ENCODE measurements around the gene FGD4. TPM values are rescaled to one million over a fixed set of nuclear protein-coding genes. Genes with fewer than 3 reads are reported as not detected.

FGD4 gene
- total RNA-seq, 1 experiment from 2014 or later, result 31.6 TPM

GRCh38 chr12:32450363-32450762 lies 51.0 kb downstream of the FGD4 start:
- POLR2A ChIA-PET, result no interaction called here
- CTCF ChIA-PET, result no interaction called here
- no peaks in the 10 kb centered on the region for H3K27me3 Mint-ChIP-seq (ENCODE audit: insufficient read depth, unreplicated experiment)
- H3K9me3 Mint-ChIP-seq (ENCODE audit: unreplicated experiment), result no peaks in the 10 kb centered on the region
- BruUV-seq (replicated peaks), result no TSS peak
- no peak overlapping the region for H3K4me3 ChIP-seq (ENCODE audit: low read depth, low read length)
- intact Hi-C loops (cut with micrococcal nuclease; ENCODE audit: unreplicated experiment), result loop anchor here (10.0 kb wide), 1 partner anchor 304 kb away; the partner anchor contains the start of gene YARS2
- H3K36me3 Mint-ChIP-seq (ENCODE audit: insufficient read depth, unreplicated experiment), result peaks cover 19% of the 10 kb centered on the region
- no peaks in the 10 kb centered on the region for H3K9me3 ChIP-seq
- peaks cover 67% of the 10 kb centered on the region for H3K4me1 Mint-ChIP-seq (ENCODE audit: low read depth, unreplicated experiment)
- no peaks in the 10 kb centered on the region for H3K27me3 ChIP-seq (replicated peaks; ENCODE audit: control insufficient read depth, insufficient read depth, low read length)
- no peak for TF ChIP-seq CTCF (IDR thresholded peaks at IDR 0.05; ENCODE audit: insufficient read depth in 1 of 2, low read depth in 1 of 2, low read length in 1 of 2, severe bottlenecking in 1 of 2, unreplicated experiment in 1 of 2)
- peaks cover 73% of the 10 kb centered on the region for H3K4me1 ChIP-seq
- no peaks in the 10 kb centered on the region for H3K36me3 ChIP-seq (ENCODE audit: control insufficient read depth, insufficient read depth, low read length)
- no peak overlapping the region for H3K4me3 Mint-ChIP-seq (ENCODE audit: unreplicated experiment)
- peak overlapping the region; percentile 50 for H3K27ac Mint-ChIP-seq (ENCODE audit: unreplicated experiment)
- no peak for DNase-seq

- Histone ChIP-seq H3K27me3 (replicated peaks; ENCODE audit: control insufficient read depth, insufficient read depth, low read length) (no peaks in the 10 kb centered on the region), H3K4me3 (ENCODE audit: low read depth, low read length) (no peak overlapping the region), H3K9me3 (no peaks in the 10 kb centered on the region), H3K36me3 (ENCODE audit: control insufficient read depth, insufficient read depth, low read length) (no peaks in the 10 kb centered on the region), H3K4me1 (peaks cover 73% of the 10 kb centered on the region)
- ChIA-PET CTCF (no interaction called here), POLR2A (no interaction called here)
- TF ChIP-seq CTCF (IDR thresholded peaks at IDR 0.05; ENCODE audit: insufficient read depth in 1 of 2, low read depth in 1 of 2, low read length in 1 of 2, severe bottlenecking in 1 of 2, unreplicated experiment in 1 of 2), result no peak
- Mint-ChIP-seq H3K4me1 (ENCODE audit: low read depth, unreplicated experiment) (peaks cover 68% of the 10 kb centered on the region), H3K36me3 (ENCODE audit: insufficient read depth, unreplicated experiment) (peaks cover 19% of the 10 kb centered on the region), H3K27me3 (ENCODE audit: insufficient read depth, unreplicated experiment) (no peaks in the 10 kb centered on the region), H3K4me3 (ENCODE audit: unreplicated experiment) (no peak overlapping the region), H3K27ac (ENCODE audit: unreplicated experiment) (peak overlapping the region; percentile 50), H3K9me3 (ENCODE audit: unreplicated experiment) (no peaks in the 10 kb centered on the region)
- no TSS peak for BruUV-seq (replicated peaks)
- no peak for DNase-seq
- intact Hi-C loops (cut with micrococcal nuclease; ENCODE audit: unreplicated experiment), result loop anchor here (10.0 kb wide), 1 partner anchor 304 kb away; the partner anchor contains the start of gene YARS2
These were observed 51.4 kb downstream of the FGD4 start for GRCh38 chr12:32450768-32451167.

GRCh38 chr12:32451816-32452215 lies 52.5 kb downstream of the FGD4 start:
- H3K36me3 Mint-ChIP-seq (ENCODE audit: insufficient read depth, unreplicated experiment), result peaks cover 19% of the 10 kb centered on the region
- H3K36me3 ChIP-seq (ENCODE audit: control insufficient read depth, insufficient read depth, low read length), result no peaks in the 10 kb centered on the region
- H3K27me3 ChIP-seq (replicated peaks; ENCODE audit: control insufficient read depth, insufficient read depth, low read length), result no peaks in the 10 kb centered on the region
- BruUV-seq (replicated peaks), result no TSS peak
- H3K27ac Mint-ChIP-seq (ENCODE audit: unreplicated experiment), result peak overlapping the region; percentile 33
- TF ChIP-seq CTCF (IDR thresholded peaks at IDR 0.05; ENCODE audit: insufficient read depth in 1 of 2, low read depth in 1 of 2, low read length in 1 of 2, severe bottlenecking in 1 of 2, unreplicated experiment in 1 of 2), result no peak
- H3K27me3 Mint-ChIP-seq (ENCODE audit: insufficient read depth, unreplicated experiment), result no peaks in the 10 kb centered on the region
- ChIA-PET CTCF (interaction anchor here (0.7 kb wide), 1 partner anchor 41 kb away, joined by 3 read pairs; no protein-coding TSS in a partner anchor), POLR2A (no interaction called here)
- no peak overlapping the region for H3K4me3 ChIP-seq (ENCODE audit: low read depth, low read length)
- H3K4me1 Mint-ChIP-seq (ENCODE audit: low read depth, unreplicated experiment), result peaks cover 68% of the 10 kb centered on the region
- no peak overlapping the region for H3K4me3 Mint-ChIP-seq (ENCODE audit: unreplicated experiment)
- peaks cover 68% of the 10 kb centered on the region for H3K4me1 ChIP-seq
- H3K9me3 Mint-ChIP-seq (ENCODE audit: unreplicated experiment), result no peaks in the 10 kb centered on the region
- DNase-seq, result no peak
- no peaks in the 10 kb centered on the region for H3K9me3 ChIP-seq
- intact Hi-C loops (cut with micrococcal nuclease; ENCODE audit: unreplicated experiment), result loop anchor here (10.0 kb wide), 1 partner anchor 303 kb away; the partner anchor contains the start of gene YARS2

Data from Caco-2 (cell line).